Upper lobe of right lung (tissue), 1 donor: ENCODE results near the gene KRTAP9-3. TPM values are rescaled to one million over a fixed set of nuclear protein-coding genes. Genes with fewer than 3 reads are reported as not detected.
"Not testable (repeated sequence)": the region's sequence is repeated elsewhere in the genome, so short reads cannot be mapped to it uniquely, and the experiment has no call there.

ENCODE experiments used
- ATAC-seq: fragments of 200-7000 bp; cut with Tn5 transposase; one replicate; pipeline ENCODE4 v1.9.1; 2020; ENCODE audit warnings: mild to moderate bottlenecking, moderate library complexity
- DNase-seq: peaks from one replicate; pipeline ENCODE4 v3.0.0-alpha.2; 2020
- H3K27ac ChIP-seq: fragments of 200-600 bp; one replicate; pipeline ENCODE4 v1.8.0; 2022
- H3K27me3 ChIP-seq: fragments of 200-600 bp; one replicate; pipeline ENCODE4 v1.8.0; 2022; ENCODE audit warnings: mild to moderate bottlenecking
- H3K36me3 ChIP-seq: fragments of 200-600 bp; one replicate; pipeline ENCODE4 v1.8.0; 2022
- H3K4me1 ChIP-seq: fragments of 200-600 bp; one replicate; pipeline ENCODE4 v1.8.0; 2022
- H3K4me3 ChIP-seq: fragments of 200-600 bp; one replicate; pipeline ENCODE4 v1.8.0; 2022; ENCODE audit warnings: mild to moderate bottlenecking
- H3K9me3 ChIP-seq: fragments of 200-600 bp; one replicate; pipeline ENCODE4 v1.8.0; 2022
- intact Hi-C: fragments of 100-400 bp; cut with DNase I; formaldehyde crosslinking; loops from one replicate; pipeline ENCODE4 v1.11.0; 2022
- total RNA-seq: library from RNA; stranded (reverse); fragmentation: NEBNext Ultra II Directional; extraction: Animal tissue kit (Norgen Biotek cat#: 25700); gene quantifications from one replicate; pipeline ENCODE4 v1.2.1, GENCODE V29; 2021
- TF ChIP-seq, protein P1 (sequence below): fragments of 200-600 bp; IDR thresholded peaks from one replicate; pipeline ENCODE4 v1.8.0; 2022; ENCODE audit warnings: antibody characterized with exemption
- donor health status: DM: no; HTN: yes; CAD: no; lungs with severe emphysema.

The KRTAP9-3 gene
- total RNA-seq, 1 donor from 2014 or later, result not detected

DNA sequence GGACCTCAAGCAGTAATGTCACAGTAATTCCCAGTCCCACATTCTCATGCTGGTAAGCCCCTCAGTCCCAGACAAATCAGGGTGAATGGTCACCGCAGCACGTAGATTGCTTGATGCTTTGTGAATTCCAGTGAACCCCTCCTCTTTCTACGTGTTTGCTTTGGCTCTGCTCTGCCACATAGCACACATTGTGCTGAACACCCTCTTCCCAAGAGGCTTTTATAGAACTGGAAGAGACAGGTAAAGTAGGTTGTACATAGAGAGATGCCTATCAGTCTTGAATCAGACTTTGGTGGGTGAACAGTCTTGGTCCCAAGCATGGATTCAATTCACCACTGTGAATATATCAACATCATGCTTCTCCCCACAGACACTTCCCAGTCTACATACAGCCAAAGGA, 32.4 kb downstream of the KRTAP9-3 start:
- no peak overlapping the region for H3K27ac ChIP-seq
- DNase-seq (no peak), ATAC-seq (peak; percentile 51)
- intact Hi-C loops, result no loop called here
- H3K36me3 ChIP-seq, result no peaks in the 10 kb centered on the region
- H3K4me1 ChIP-seq, result no peaks in the 10 kb centered on the region
- TF ChIP-seq, protein P1, sequence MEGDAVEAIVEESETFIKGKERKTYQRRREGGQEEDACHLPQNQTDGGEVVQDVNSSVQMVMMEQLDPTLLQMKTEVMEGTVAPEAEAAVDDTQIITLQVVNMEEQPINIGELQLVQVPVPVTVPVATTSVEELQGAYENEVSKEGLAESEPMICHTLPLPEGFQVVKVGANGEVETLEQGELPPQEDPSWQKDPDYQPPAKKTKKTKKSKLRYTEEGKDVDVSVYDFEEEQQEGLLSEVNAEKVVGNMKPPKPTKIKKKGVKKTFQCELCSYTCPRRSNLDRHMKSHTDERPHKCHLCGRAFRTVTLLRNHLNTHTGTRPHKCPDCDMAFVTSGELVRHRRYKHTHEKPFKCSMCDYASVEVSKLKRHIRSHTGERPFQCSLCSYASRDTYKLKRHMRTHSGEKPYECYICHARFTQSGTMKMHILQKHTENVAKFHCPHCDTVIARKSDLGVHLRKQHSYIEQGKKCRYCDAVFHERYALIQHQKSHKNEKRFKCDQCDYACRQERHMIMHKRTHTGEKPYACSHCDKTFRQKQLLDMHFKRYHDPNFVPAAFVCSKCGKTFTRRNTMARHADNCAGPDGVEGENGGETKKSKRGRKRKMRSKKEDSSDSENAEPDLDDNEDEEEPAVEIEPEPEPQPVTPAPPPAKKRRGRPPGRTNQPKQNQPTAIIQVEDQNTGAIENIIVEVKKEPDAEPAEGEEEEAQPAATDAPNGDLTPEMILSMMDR, result no peak
- H3K27me3 ChIP-seq, result no peaks in the 10 kb centered on the region
- H3K4me3 ChIP-seq, result no peak overlapping the region
- H3K9me3 ChIP-seq, result no peaks in the 10 kb centered on the region

DNA sequence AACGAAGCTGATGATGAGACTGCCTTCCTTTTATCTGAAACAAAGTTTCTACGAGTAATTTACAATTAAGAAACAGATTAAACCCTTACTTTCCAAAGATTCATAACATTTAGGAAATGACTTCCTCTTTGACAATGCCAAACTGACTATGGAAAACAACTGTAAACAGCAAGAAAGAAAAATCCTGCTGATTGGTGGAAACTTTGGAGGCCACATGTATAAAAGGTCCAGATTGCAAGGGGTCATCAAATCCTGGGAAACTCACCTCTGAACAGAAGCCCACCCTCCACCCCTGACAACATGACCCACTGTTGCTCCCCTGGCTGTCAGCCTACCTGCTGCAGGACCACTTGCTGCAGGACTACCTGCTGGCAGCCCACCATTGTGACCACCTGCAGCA, 32.8 kb downstream of the KRTAP9-3 start, which contains the start of gene KRTAP9-6:
KRTAP9-6 (plus strand) TSS at position 301 of the 400 bp plus-strand sequence; CDS start at position 301, 0 bp downstream.
- intact Hi-C loops, result no loop called here
- TF ChIP-seq, protein P1, result no peak
- no peaks in the 10 kb centered on the region for H3K4me1 ChIP-seq

DNA sequence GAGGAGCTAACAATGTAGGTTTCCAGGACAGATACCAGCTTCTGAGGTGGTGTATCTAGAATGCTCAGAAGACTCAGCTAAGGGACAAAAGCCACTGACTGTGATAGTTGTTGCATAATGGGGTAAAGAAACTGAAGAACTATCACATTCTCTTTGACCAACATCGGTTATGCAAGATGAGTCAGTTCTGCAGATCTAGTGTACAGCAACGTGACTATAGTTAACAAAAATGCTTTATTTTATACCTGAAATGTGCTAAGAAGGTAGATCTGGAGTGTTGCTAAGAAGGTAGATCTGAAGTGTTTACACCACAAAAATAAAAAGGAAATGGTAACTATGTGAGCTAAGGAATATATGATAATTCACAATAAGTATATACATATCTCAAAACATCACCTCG, 35.5 kb downstream of the KRTAP9-3 start:
- H3K27ac ChIP-seq, result no peak overlapping the region
- H3K27me3 ChIP-seq, result no peaks in the 10 kb centered on the region
- intact Hi-C loops, result no loop called here
- TF ChIP-seq, protein P1, result no peak
- ATAC-seq (no peak), DNase-seq (no peak)
- H3K36me3 ChIP-seq, result no peaks in the 10 kb centered on the region
- H3K9me3 ChIP-seq, result no peaks in the 10 kb centered on the region
- no peaks in the 10 kb centered on the region for H3K4me1 ChIP-seq
- no peak overlapping the region for H3K4me3 ChIP-seq

More for the DNA sequence above, 32.8 kb downstream of the KRTAP9-3 start, which contains the start of gene KRTAP9-6:
- no peak for DNase-seq
- H3K36me3 ChIP-seq, result no peaks in the 10 kb centered on the region
- H3K27ac ChIP-seq, result no peak within 1 kb of the TSS
- H3K27me3 ChIP-seq, result no peaks in the 10 kb centered on the region
- H3K9me3 ChIP-seq, result no peaks in the 10 kb centered on the region
- H3K4me3 ChIP-seq, result no peak within 1 kb of the TSS
- ATAC-seq, result no peak

DNA sequence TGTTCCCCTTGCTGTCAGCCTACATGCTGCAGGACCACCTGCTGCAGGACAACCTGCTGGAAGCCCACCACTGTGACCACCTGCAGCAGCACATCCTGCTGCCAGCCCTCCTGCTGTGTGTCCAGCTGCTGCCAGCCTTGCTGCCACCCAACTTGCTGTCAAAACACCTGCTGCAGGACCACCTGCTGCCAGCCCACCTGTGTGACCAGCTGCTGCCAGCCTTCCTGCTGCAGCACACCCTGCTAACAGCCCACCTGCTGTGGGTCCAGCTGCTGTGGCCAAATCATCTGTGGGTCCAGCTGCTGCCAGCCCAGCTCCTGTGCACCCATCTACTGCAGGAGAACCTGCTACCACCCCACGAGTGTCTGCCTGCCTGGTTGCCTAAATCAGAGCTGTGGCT, 39.1 kb downstream of the KRTAP9-3 start:
- H3K9me3 ChIP-seq, H3K27ac ChIP-seq, H3K4me3 ChIP-seq, DNase-seq, H3K4me1 ChIP-seq, intact Hi-C loops, H3K27me3 ChIP-seq, H3K36me3 ChIP-seq, ATAC-seq: not testable (repeated sequence)

DNA sequence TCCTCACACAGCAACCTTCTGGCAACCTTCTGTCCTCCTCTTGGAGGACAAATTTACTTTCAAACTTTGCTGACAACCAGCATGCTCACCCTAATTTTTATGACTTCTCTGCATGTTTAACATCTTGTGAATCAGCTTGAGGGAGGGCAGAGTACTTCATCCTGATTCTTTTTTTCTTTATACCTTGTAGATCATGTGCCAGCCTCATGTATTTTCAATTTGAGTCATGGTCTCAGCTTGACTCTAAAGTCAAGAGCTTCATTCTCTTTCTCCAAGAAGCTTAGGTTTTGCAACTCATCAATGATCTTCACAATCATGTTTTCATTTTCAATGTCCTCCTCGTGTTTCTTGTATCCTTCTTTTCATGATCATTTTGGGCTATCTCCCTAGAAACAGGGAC, 39.6 kb downstream of the KRTAP9-3 start:
- no peaks in the 10 kb centered on the region for H3K9me3 ChIP-seq
- intact Hi-C loops, result no loop called here
- TF ChIP-seq, protein P1, result no peak
- H3K4me3 ChIP-seq, result no peak overlapping the region
- H3K27ac ChIP-seq, result no peak overlapping the region
- no peaks in the 10 kb centered on the region for H3K4me1 ChIP-seq
- no peaks in the 10 kb centered on the region for H3K36me3 ChIP-seq
- DNase-seq, result no peak
- H3K27me3 ChIP-seq, result no peaks in the 10 kb centered on the region
- ATAC-seq, result no peak

DNA sequence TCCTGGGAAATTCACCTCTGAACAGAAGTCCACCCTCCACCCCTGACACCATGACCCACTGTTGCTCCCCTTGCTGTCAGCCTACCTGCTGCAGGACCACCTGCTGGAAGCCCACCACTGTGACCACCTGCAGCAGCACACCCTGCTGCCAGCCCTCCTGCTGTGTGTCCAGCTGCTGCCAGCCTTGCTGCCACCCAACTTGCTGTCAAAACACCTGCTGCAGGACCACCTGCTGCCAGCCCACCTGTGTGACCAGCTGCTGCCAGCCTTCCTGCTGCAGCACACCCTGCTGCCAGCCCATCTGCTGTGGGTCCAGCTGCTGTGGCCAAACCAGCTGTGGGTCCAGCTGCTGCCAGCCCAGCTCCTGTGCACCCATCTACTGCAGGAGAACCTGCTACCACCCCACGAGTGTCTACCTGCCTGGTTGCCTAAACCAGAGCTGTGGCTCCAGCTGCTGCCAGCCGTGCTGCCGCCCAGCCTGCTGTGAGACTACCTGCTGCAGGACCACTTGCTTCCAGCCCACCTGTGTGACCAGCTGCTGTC, 43.5 kb downstream of the KRTAP9-3 start, which contains the start of gene KRTAP9-7:
KRTAP9-7 (plus strand) TSS at position 51 of the 543 bp plus-strand sequence; CDS start at position 51, 0 bp downstream.
- DNase-seq, intact Hi-C loops, H3K4me1 ChIP-seq, H3K9me3 ChIP-seq, H3K4me3 ChIP-seq, ATAC-seq, H3K27me3 ChIP-seq, H3K27ac ChIP-seq, H3K36me3 ChIP-seq: not testable (repeated sequence)
